Gastroesophageal sphincter (tissue), 3 donors: Measurements from ENCODE around the gene HINFP.

Experiments
- EP300 ChIP-seq: sonication (generic); formaldehyde crosslinking; IDR thresholded peaks from one replicate; pipeline ENCODE4 v1.6.1; 2017; ENCODE audit warnings: antibody characterized with exemption, mild to moderate bottlenecking
- POLR2A ChIP-seq, 2 donors: fragments of 450-650 bp; IDR thresholded peaks; one replicate each; pipeline ENCODE4 v1.6.1; 2017; ENCODE audit warnings: antibody characterized with exemption in 2 of 2, mild to moderate bottlenecking in 2 of 2, moderate library complexity in 1 of 2
- TF ChIP-seq, protein P1 (sequence below), 4 experiments: fragments of 200-600 bp in 2 of 4; fragments of 450-650 bp in 2 of 4; sonication (generic) in 1 of 4; IDR thresholded peaks; one replicate each; pipeline ENCODE4 v1.5.1; 2017 to 2019; ENCODE audit warnings: antibody characterized with exemption in 4 of 4, mild to moderate bottlenecking in 2 of 4, moderate library complexity in 2 of 4

DNA sequence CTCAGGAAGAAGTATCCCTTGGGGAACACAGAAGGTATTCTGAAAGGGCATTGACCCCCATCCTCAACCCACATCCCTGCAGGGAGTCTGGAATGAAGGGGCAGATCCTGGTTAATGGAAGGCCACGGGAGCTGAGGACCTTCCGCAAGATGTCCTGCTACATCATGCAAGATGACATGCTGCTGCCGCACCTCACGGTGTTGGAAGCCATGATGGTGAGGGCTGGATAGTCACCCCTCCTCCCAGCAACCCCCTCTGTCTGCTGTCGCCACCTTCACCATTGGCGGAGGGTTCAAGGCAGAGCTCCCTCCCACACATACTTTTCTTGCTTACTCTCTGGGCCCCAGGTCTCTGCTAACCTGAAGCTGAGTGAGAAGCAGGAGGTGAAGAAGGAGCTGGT lies 32.8 kb downstream of the HINFP start:
- TF ChIP-seq, protein P1, sequence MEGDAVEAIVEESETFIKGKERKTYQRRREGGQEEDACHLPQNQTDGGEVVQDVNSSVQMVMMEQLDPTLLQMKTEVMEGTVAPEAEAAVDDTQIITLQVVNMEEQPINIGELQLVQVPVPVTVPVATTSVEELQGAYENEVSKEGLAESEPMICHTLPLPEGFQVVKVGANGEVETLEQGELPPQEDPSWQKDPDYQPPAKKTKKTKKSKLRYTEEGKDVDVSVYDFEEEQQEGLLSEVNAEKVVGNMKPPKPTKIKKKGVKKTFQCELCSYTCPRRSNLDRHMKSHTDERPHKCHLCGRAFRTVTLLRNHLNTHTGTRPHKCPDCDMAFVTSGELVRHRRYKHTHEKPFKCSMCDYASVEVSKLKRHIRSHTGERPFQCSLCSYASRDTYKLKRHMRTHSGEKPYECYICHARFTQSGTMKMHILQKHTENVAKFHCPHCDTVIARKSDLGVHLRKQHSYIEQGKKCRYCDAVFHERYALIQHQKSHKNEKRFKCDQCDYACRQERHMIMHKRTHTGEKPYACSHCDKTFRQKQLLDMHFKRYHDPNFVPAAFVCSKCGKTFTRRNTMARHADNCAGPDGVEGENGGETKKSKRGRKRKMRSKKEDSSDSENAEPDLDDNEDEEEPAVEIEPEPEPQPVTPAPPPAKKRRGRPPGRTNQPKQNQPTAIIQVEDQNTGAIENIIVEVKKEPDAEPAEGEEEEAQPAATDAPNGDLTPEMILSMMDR (IDR thresholded peaks at IDR 0.05), result no peak
- TF ChIP-seq POLR2A (IDR thresholded peaks at IDR 0.05) (no peak), EP300 (no peak)
